Activated CD4-positive, alpha-beta T cell treated with anti-CD3 and anti-CD28 coated beads, Interleukin-2, amount 50 U/mL, for 16 hours (primary cell): Measurements from ENCODE around the gene UBE2N.
"Not testable (repeated sequence)": the region's sequence is repeated elsewhere in the genome, so short reads cannot be mapped to it uniquely, and the experiment has no call there.

ENCODE experiments used
- DNase-seq: peaks from one replicate; pipeline ENCODE4 v3.0.0-alpha.2; 2020

UBE2N gene

GRCh38 chr12:93409343-93410187 lies 32.2 kb downstream of the UBE2N start:
- not testable (repeated sequence) for DNase-seq

GRCh38 chr12:93408813-93409212 lies 32.9 kb downstream of the UBE2N start:
- no peak for DNase-seq

- no peak for DNase-seq
Observed at GRCh38 chr12:93407963-93408283, 33.8 kb downstream of the UBE2N start.

GRCh38 chr12:93407054-93407962 lies 34.4 kb downstream of the UBE2N start:
- no peak for DNase-seq

- no peak for DNase-seq
Observed at GRCh38 chr12:93404961-93405849, 36.5 kb downstream of the UBE2N start.

GRCh38 chr12:93403988-93404803 lies 37.6 kb downstream of the UBE2N start:
- no peak for DNase-seq

- no peak for DNase-seq
Observed at GRCh38 chr12:93402333-93403311, 39.1 kb downstream of the UBE2N start.

DNA sequence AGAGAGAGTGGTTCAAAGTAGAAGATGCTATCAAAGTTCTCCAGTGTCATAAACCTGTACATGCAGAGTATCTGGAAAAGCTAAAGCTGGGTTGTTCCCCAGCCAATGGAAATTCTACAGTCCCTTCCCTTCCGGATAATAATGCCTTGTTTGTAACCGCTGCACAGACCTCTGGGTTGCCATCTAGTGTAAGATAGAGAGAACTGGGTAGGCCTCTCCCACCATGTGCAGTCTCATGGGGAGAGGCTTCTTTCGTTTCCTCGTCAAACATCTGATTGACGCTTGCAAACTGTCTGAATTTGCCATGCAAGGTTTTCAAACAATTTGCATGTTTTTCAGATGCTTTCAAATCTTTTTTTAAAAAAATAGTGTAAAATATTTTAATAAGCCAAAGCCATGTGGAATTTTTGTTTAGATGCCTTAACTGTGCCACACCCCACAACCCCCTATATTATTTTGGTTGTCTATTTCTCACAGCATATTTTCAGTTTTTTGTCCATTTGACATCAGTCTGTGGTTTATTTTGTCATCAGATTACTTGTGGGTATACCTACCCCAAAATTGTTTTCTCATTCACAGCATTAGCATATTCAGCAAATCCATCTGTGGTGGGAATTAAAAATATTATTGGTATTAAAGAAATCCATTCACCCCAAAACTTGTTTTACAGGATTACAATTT lies 42.4 kb downstream of the UBE2N start:
- DNase-seq = not testable (repeated sequence)

GRCh38 chr12:93397412-93397811 lies 44.3 kb downstream of the UBE2N start:
- DNase-seq = no peak

- no peak for DNase-seq
Observed at GRCh38 chr12:93393425-93393824, 48.3 kb downstream of the UBE2N start.

- no peak for DNase-seq
Observed at GRCh38 chr12:93390549-93391297, 51.0 kb downstream of the UBE2N start.

GRCh38 chr12:93390031-93390430 lies 51.7 kb downstream of the UBE2N start:
- no peak for DNase-seq

- peak; percentile 67 for DNase-seq
Observed at GRCh38 chr12:93387780-93388179, 54.0 kb downstream of the UBE2N start.

GRCh38 chr12:93381976-93382437 lies 59.7 kb downstream of the UBE2N start:
- not testable (repeated sequence) for DNase-seq

DNA sequence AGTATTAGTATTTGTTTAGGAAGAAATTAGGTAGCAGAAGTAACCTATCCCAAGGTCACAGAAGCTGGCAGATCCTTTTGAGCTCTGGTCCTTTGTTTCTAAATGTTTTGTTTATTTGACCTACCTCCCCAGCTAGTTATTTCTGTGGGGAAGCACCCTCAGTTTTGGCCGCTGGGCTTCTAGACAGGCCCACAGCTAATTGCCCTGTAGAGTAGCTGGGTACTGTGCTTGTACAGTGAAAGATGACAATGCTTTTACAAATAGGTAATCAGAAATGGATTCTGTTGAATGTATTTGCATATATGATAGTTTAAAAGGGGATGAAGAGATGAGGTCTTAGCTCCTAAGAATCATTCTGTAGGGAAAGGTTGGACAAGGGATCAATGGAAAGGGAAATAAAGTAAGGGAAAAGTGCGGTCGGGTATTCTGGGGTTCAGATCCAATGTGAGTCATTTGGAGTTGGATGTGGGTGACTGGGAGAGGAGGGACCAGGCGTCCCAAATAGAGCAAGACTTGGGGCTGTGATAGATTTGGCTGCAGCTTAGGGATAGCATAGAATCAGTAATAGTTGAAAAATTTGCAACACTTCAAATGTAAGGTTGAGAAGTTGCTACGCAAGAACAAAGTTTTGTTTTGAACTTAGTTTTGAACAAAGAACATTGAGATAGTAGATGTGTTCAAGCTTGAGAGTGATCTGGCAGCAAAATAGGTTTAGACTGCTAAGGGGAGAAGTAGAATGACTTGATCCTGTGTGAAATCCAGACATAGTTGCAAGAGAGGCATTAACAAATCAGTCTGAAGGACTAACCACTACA lies 60.4 kb downstream of the UBE2N start:
- no peak for DNase-seq

DNA sequence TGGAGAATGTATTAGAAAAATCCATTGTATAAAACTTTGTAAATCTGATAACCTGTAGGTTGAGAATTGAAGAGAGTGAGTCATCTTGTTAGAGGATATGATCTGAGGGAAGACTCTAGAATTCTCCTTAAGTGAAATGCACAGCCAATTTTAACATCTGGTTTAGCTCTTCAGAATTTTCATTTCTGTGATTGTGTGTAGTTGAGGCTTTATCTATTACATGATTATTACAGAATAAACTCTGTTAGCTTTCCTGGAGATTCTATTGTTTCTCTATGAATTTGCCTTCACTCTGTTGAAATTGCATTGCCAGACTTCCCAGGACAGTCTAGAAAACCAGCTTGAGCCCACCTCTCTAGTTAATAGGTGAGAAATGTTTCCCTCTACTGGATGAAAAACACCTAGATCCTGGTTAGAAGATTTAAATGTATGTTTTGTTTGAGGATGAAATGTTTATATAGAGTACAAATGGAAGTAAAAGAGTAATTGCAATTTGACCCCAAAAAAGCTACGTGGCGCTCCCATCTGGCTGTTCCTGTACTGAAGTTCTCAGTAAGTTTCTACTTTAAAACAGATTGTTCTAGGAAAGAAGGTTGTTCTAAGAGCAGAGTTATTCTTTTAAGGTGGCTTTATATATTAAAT lies 61.1 kb downstream of the UBE2N start:
- no peak for DNase-seq

GRCh38 chr12:93379981-93380361 lies 61.8 kb downstream of the UBE2N start:
- DNase-seq = no peak
